HG03045 (cell line): ENCODE measurements around the gene REEP1.
A peak's percentile ranks its signal among the peaks of the same experiment; 100 is the strongest.
"Not testable (repeated sequence)": the region's sequence is repeated elsewhere in the genome, so short reads cannot be mapped to it uniquely, and the experiment has no call there.

Source experiments
- ATAC-seq: cut with Tn5 transposase; IDR thresholded peaks from one replicate; pipeline ENCODE4 v1.9.1; 2021; ENCODE audit warnings: mild to moderate bottlenecking, moderate library complexity; ENCODE audit not compliant: unreplicated experiment

The REEP1 gene

DNA sequence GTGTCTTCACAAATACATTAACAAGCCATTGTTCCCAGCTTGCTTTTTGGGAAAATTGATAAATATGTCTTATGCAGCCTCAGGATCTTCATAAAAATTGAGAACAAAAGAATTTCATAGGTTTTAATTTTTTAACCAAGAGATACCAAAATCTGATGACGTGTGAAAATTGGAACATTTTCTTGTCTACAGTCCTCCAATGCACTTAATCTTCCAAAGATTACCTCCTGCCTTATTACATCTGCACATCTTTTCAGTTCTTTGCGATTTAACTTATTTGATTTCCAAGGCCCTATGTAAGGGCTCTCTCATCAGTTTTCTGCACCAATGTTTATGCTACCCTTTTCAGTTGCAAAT, 135.1 kb downstream of the REEP1 start:
- no peak for ATAC-seq

DNA sequence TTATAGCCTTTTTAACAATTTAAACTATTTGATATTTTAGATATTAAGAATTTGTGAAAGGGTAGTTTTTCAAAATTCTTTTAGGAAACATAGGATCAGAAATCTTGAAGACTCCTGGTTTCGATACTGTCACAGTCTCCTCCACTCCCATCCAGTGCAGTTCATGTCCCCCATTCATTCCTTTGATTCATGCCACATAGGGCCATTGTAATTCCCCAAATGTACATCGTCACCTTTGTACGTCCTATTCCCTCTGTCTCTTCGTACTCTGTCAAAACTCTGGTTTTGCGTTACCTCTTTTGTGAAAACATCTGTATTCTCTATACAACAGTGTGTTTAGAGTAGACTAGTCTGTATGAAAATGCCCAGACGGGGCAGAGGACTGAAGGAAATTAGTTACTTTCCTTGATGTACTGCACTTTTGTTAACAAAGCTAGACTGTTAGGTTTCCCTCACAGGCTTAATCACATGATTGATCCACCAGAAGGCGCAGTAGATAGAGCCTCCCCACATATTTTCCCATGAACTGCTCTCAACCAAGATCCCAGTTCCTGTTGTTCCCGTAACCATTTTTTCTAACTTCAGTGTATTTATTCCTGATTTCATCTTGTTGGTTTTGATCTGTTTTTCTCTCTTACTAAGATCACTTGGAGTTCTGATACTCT, 135.6 kb downstream of the REEP1 start:
- no peak for ATAC-seq

DNA sequence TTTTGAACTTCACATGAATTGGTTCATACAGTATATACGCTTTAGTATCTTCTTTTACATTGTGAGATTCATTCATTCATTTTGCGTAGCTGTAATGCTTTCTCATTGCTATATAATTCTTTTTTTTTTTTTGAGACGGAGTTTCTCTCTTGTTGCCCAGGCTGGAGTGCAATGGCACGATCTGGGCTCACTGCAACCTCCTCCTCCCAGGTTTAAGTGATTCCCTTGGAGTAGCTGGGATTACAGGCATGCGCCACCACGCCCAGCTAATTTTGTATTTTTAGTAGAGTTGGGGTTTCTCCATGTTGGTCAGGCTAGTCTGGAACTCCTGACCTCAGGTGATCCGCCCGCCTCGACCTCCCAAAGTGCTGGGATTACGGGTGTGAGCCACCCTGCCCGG, 136.9 kb downstream of the REEP1 start:
- ATAC-seq = not testable (repeated sequence)

DNA sequence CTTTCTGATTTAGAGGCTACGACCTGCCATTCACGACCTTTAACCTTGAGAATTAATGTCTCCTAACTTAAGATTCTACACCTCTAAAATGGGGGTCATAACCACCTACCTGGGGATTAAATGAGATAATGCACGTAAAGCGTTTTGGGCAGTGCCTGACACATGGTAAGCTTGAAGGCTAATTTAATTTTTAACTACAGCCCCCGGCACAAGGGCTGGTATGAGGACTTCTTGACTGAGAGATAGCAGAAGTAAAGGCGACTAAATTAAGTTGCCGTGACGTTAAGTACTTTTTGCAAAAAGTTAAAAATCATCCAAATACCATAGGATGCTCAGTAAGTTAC, 137.6 kb downstream of the REEP1 start:
- no peak for ATAC-seq

DNA sequence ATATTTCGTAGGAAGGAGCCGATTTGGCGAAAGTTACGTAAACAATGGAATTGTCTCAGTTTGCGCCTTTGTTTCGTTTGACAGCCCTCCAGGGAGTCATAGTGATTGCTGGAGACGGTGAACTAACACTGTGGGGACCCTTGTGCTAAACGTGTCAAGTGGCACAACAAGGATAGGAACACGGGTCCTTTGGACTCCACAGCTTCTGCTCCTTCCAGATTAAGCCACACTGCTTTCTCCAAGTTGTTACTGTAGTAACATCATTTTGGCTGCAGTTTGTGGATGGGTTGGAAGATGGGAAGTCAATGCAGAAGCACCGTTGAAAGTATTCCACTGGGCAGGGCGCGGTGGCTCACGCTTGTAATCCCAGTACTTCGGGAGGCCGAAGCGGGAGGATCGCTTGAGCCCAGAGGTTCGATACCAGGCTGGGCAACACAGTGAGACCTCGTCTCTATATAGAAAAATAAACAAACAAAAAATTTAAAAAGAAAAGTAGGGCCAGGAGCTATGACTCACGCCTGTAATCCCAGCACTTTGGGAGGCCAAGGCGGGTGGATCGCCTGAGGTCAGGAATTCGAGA, 141.5 kb downstream of the REEP1 start:
- ATAC-seq = no peak

DNA sequence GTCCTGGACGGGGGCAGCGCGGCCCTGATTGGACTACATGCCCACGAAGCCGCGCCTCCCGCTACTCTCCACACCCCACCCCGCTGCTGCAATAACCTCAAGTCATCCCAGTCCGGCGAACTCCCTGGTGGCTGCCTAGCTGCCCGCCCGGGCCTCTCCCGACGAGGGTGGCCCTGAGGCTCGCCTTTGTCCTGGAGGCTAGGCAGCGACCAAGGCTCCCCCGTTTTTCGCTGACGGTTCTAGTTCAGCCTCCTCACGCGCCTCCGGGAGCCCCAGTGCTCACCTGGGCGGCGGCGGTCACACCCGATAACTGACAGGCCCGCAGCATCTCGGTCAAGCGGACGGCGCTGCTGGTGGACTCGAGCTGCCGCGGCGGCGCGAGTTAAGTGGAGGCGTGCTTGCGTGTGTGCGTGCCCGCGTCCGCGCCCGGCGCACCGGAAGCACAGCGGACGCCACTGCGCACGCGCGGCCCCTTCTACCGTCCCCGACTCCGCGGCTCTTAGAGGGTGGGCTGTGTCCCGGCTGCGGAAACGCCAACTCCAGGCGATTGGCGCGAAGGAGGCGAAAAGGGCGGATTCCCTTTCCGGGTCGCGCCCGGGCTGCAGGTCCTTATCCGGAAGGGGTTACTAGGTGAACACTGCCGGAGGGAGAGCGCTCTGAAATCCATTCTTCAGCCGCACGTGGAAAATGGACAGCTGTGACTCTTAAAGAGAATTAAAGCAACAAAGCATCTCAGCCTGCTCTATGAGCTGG, 142.2 kb downstream of the REEP1 start, which contains the start of gene IMMT:
Gene IMMT (minus strand): TSS at position 408 of the 753 bp plus-strand sequence. CDS start 80 bp downstream, at position 328.
- peak; percentile 89 for ATAC-seq

DNA sequence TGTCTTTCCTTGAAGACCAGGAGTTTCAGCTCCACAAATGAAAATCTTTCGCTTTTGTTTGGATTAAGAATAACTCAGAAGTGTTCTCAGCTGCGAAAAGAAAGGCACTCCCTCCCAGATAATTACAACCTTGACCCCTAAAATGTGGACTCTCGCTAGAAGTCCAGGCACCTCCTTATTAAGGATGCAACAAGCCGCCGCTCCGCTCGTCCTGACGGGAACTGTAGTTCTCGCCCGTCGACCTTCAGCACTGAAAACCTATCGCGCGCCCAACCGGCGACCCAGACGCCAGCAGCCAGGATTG, 142.7 kb downstream of the REEP1 start:
- ATAC-seq = no peak

DNA sequence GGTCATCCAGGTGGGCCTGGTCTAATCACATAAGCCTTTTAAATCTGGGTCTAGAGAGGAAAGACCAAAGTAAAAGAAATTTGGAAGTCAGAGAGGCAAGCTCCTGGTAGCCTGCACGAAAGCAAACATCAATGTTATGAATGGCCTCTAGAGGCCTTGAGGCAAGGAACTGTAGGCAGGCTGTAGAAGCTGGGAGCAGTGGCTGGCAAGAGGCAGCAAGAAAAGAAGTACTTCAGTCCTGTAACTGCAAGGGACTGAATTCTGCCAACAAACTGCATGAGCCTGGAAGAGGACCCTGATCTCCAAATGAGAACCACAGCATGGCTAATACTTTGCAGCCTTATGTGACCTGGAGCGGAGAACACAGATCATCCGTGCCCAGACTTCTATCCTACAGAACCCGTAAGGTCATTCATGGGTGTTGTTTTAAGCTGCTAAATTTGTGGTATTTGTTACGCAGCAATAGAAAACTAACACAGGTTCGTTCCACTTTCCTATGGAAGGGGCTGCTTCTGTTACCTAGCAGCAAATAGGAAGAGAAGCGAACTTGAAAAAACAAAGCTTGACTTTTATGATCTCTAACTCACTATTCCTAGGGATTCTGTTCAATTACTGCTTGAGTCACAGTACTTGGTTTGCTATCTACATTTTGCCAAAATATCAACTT, 143.4 kb downstream of the REEP1 start:
- no peak for ATAC-seq

DNA sequence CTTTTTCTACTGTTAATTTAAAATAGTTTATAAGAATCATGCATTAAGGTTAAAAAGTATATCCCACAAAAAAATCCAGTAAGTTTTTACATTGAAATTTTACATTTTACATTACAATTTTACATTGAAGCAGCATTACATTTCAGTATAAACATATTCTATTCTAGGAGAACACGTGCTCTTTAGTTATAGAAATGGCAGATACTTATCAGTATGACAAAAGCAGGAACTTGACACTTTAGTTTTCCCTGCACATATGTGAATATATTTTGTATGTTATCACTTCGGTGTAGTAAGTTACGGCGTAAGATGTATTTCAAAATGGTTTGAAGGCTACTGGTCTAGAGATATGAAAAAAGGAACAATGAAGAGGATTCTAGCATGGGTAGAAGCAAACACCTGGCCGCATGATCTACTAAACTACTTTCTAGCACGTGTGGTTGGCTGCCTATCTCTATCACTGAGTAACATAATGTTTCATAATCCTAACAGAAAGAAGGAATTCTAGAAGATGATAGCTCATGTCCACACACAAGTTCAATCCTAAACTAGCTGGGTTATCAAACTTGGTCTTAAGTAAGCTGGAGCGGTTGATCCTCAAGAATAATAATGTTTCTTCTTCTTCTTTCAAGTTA, 147.5 kb downstream of the REEP1 start:
- no peak for ATAC-seq

DNA sequence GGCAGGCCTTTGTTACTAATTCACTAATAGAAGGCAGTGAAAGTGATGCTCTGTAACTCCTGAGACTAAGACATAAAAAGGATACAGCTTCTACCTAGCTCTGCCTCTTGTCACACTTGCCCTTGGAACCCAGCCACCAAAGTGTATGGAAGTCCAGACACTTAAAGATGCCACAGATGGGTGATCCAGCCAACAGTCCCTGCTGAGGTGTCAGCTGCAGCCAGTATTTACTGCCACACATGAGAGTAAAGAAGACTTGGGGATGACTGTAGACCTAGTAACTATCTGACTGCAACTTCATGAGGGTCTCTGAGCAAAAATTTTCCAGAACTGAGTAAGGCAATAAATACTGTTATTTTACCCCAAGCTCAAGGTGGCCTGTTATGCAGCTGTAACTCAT, 151.0 kb downstream of the REEP1 start:
- ATAC-seq = no peak

DNA sequence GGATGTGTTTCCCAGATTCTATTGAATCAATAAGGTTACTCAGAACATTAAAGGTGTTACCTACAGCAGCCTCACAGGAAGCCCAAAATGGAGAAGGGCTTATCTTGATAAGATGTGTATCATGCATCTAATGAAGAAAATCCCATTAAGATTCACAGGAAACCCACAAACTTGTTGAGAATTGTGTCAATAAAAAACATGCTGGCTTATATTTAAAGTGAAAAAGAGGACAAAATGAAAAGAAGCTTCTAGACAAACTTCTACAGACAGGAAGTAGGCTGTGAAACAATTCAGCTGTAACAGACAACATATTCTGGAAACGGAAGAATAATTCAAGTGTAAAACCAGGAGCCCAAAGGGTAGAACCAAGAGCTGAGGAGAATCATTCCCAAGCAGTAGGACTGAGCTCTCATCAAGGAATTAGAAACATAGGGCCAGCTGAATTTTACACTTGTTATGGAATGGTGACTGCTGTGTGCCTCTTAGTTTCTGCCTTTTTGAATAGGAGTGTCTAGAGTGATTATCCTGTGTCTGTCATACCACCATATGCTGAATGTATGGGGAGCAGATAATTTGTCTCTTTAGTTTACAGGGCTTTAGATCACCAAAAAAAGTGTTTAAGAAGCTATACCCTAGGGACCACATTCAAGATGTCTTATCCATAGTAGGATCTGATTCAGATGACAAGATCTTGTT, 151.8 kb downstream of the REEP1 start:
- ATAC-seq = no peak

DNA sequence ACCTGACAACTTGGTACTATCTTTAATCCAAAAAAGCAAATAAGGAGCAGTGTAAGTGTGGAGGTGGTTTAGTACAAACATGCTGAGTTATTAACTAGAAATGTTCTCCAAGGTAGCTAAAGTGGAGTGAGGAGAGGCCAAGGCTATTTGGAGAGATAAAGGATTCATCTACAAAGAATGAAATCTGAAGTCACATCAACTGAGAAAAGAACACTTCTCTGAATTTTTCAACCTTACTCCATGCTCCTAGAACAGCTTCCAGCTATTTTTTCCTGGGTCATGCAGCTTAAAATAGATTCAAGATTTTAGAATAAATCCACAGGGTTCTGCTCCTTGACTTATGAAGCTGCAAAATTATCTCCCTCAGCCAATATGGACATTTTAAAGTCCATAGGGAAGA, 160.8 kb downstream of the REEP1 start:
- no peak for ATAC-seq

DNA sequence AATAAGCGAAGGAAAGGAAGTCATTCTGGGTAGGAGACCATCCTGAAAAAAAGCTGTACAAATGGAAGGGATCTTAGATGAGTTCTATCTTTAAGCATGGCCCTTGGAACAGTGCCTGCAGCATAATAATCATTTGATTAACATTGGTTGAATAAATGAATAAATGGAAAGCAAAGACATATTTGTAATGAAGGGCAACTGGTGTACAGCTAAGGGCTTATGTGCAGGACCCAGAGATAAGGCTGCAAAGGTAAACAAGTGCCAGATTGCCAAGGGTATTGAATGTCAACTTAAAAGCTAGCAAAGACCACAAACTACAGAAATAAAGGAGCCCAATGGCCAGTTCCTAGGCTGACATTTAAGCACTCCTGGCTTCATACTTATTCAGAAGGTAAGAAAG, 161.6 kb downstream of the REEP1 start:
- ATAC-seq = no peak

DNA sequence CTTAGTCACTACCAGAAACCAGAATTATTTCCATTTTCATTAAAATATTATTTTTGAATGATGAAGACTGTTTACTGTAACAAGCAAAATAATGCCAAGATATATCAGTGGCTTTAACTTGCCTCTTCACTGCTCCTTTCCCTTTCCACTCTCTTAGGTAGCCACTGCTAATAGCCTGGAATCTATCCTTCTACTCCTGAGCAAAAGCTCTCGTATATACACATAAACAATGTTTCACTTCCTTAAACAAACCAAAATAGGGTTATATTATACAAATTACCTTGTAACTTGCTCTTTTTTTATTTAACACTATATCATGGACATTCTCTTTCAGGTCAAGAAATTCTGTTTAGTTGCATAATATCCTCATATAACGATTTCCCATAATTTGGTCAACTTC, 163.0 kb downstream of the REEP1 start:
- ATAC-seq = no peak

DNA sequence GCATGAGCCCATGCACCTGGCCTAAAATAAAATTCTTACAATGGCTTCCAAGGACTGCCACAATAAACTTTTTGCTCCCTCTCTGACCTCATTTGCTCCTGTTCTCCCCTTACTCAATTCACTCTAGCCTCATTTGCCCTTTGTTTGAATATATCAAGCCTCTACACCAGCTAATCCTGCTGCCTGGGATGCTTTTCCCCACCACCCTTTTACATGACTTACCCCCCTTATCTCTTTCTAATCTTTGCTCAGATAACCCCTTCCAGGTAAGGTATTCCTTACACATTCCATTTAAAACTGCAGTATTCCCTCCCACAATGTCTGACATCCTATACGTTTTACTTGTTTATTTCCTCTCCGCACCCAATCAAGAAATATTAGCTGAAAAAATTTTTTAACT, 164.8 kb downstream of the REEP1 start:
- ATAC-seq = no peak

DNA sequence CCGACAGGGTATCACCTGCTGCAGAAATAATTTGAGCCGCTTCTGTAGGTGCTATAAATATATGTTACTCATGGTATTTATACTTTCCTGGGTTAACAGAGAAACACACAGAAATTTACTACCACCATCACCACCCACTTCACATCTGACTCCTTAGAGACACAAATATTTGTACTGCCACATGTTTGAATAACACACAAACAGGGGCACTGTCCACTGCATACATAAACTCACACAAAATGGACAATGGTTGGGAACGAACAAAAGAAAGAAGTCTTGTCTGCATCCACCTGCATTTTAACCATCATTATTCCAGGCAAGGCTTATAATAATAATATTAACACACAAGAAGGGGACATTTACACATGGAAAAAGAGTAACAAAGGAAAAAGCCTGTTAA, 166.1 kb downstream of the REEP1 start:
- no peak for ATAC-seq

DNA sequence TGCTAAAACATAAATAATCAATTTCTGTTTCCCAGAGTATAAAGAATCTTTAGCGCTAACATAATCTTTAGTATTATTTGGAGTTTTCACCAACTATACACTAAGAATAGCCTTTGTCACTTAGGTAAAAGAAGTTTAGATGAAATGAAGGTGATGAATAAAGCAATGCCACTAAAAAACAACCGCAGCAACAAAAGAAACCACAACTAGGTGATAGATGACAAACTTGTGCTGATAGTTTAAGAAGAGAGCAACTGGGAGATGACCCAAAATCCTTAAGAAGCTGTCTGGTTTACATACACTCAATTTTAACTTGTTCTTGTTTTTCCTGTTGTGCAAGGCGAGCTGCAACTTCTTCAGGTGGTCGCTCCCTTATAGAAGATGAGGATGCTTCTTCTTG, 167.0 kb downstream of the REEP1 start:
- no peak for ATAC-seq
